Stimulated activated naive CD8-positive, alpha-beta T cell treated with anti-CD3 and anti-CD28 coated beads, Interleukin-15, amount 100 ng/mL, for 72 hours (primary cell): Measurements from ENCODE around the gene GET3.

Experiments
- ATAC-seq: fragments of 150-1000 bp; cut with Tn5 transposase; 2 replicates; pipeline ENCODE4 v1.10.0; 2021; ENCODE audit warnings: mild to moderate bottlenecking, moderate library complexity
- DNase-seq, 2 donors: peaks; one replicate each; pipeline ENCODE4 v3.0.0; 2021 to 2022
- H3K27ac Mint-ChIP-seq, 2 donors: one replicate each; pipeline ENCODE4 v1.8.0; 2022; ENCODE audit warnings: mild to moderate bottlenecking in 2 of 2, mixed read lengths in 2 of 2, moderate library complexity in 2 of 2
- H3K27me3 Mint-ChIP-seq: one replicate; pipeline ENCODE4 v1.8.0; 2022; ENCODE audit warnings: mixed read lengths
- H3K4me1 Mint-ChIP-seq: one replicate; pipeline ENCODE4 v1.8.0; 2022; ENCODE audit warnings: mild to moderate bottlenecking, mixed read lengths
- H3K4me3 Mint-ChIP-seq, 2 donors: one replicate each; pipeline ENCODE4 v1.8.0; 2022; ENCODE audit warnings: mild to moderate bottlenecking in 2 of 2, mixed read lengths in 2 of 2, moderate library complexity in 1 of 2
- H3K9me3 Mint-ChIP-seq, 2 donors: one replicate each; pipeline ENCODE4 v1.8.0; 2022; ENCODE audit warnings: mixed read lengths in 2 of 2

Gene GET3

GRCh38 chr19:12788042-12788681 lies 50.9 kb downstream of the GET3 start:
- no peak for DNase-seq
- no peaks in the 10 kb centered on the region for H3K27me3 Mint-ChIP-seq
- H3K27ac Mint-ChIP-seq, result peak overlapping the region in 1 of 2 donors; percentile 91
- no peak for ATAC-seq
- H3K4me1 Mint-ChIP-seq, result peaks cover 13% of the 10 kb centered on the region
- peak overlapping the region; percentile 95 to 97 for H3K4me3 Mint-ChIP-seq
- H3K9me3 Mint-ChIP-seq, result no peaks in the 10 kb centered on the region

- DNase-seq (peak; percentile 37 to 72), ATAC-seq (no peak)
- Mint-ChIP-seq H3K4me3 (peak overlapping the region; percentile 95 to 97), H3K4me1 (peaks cover 13% of the 10 kb centered on the region), H3K27me3 (no peaks in the 10 kb centered on the region), H3K27ac (peak overlapping the region; percentile 91 to 97), H3K9me3 (no peaks in the 10 kb centered on the region)
These were observed 51.4 kb downstream of the GET3 start for GRCh38 chr19:12788682-12789097.

GRCh38 chr19:12789098-12789903 lies 52.0 kb downstream of the GET3 start:
- no peak for DNase-seq
- no peaks in the 10 kb centered on the region for H3K27me3 Mint-ChIP-seq
- H3K27ac Mint-ChIP-seq, result peak overlapping the region; percentile 91 to 97
- peaks cover 18% of the 10 kb centered on the region for H3K4me1 Mint-ChIP-seq
- ATAC-seq, result no peak
- H3K4me3 Mint-ChIP-seq, result peak overlapping the region; percentile 95 to 97
- no peaks in the 10 kb centered on the region for H3K9me3 Mint-ChIP-seq

GRCh38 chr19:12789904-12790619 lies 52.8 kb downstream of the GET3 start:
- DNase-seq, result peak; percentile 100
- peak; percentile 64 for ATAC-seq
- no peaks in the 10 kb centered on the region for H3K9me3 Mint-ChIP-seq
- peak overlapping the region; percentile 89 to 100 for H3K27ac Mint-ChIP-seq
- no peaks in the 10 kb centered on the region for H3K27me3 Mint-ChIP-seq
- peak overlapping the region; percentile 90 to 91 for H3K4me3 Mint-ChIP-seq
- peaks cover 26% of the 10 kb centered on the region for H3K4me1 Mint-ChIP-seq

GRCh38 chr19:12790628-12791344 lies 53.5 kb downstream of the GET3 start:
- DNase-seq (no peak), ATAC-seq (no peak)
- Mint-ChIP-seq H3K4me1 (peaks cover 33% of the 10 kb centered on the region), H3K27ac (peak overlapping the region; percentile 89 to 100), H3K27me3 (no peaks in the 10 kb centered on the region), H3K4me3 (peak overlapping the region; percentile 90 to 91), H3K9me3 (no peaks in the 10 kb centered on the region)

- Mint-ChIP-seq H3K9me3 (no peaks in the 10 kb centered on the region), H3K27ac (peak within 1 kb of the TSS; percentile 89 to 100), H3K4me1 (peaks cover 40% of the 10 kb centered on the region), H3K27me3 (no peaks in the 10 kb centered on the region), H3K4me3 (peak within 1 kb of the TSS; percentile 90 to 91)
- DNase-seq (peak; percentile 97 to 99), ATAC-seq (peak; percentile 49)
These were observed 54.2 kb downstream of the GET3 start, which contains the start of gene JUNB for GRCh38 chr19:12791345-12792050. JUNB (plus strand) TSS chr19:12791486; CDS start chr19:12791772, 286 bp downstream.

- Mint-ChIP-seq H3K27ac (peak overlapping the region; percentile 98 to 100), H3K27me3 (no peaks in the 10 kb centered on the region), H3K9me3 (no peaks in the 10 kb centered on the region), H3K4me3 (peak overlapping the region; percentile 90 to 91), H3K4me1 (peaks cover 42% of the 10 kb centered on the region)
- ATAC-seq (no peak), DNase-seq (peak; percentile 86 to 90)
These were observed 55.0 kb downstream of the GET3 start for GRCh38 chr19:12792051-12792852.

GRCh38 chr19:12792853-12793289 lies 55.6 kb downstream of the GET3 start:
- no peaks in the 10 kb centered on the region for H3K9me3 Mint-ChIP-seq
- peak overlapping the region; percentile 90 to 91 for H3K4me3 Mint-ChIP-seq
- ATAC-seq, result no peak
- peaks cover 42% of the 10 kb centered on the region for H3K4me1 Mint-ChIP-seq
- H3K27ac Mint-ChIP-seq, result peak overlapping the region; percentile 98 to 100
- no peak for DNase-seq
- H3K27me3 Mint-ChIP-seq, result no peaks in the 10 kb centered on the region

GRCh38 chr19:12793290-12794195 lies 56.2 kb downstream of the GET3 start:
- Mint-ChIP-seq H3K27me3 (no peaks in the 10 kb centered on the region), H3K4me1 (peaks cover 37% of the 10 kb centered on the region), H3K9me3 (no peaks in the 10 kb centered on the region), H3K4me3 (peak overlapping the region; percentile 90 to 91), H3K27ac (peak overlapping the region; percentile 98 to 100)
- DNase-seq (peak; percentile 96 to 97), ATAC-seq (peak; percentile 55)

- Mint-ChIP-seq H3K27ac (peak overlapping the region; percentile 97 to 100), H3K27me3 (no peaks in the 10 kb centered on the region), H3K4me1 (peaks cover 29% of the 10 kb centered on the region), H3K4me3 (peak overlapping the region; percentile 90 to 91), H3K9me3 (no peaks in the 10 kb centered on the region)
- DNase-seq (no peak), ATAC-seq (no peak)
These were observed 57.1 kb downstream of the GET3 start for GRCh38 chr19:12794196-12794941.

- peaks cover 34% of the 10 kb centered on the region for H3K4me1 Mint-ChIP-seq
- no peaks in the 10 kb centered on the region for H3K9me3 Mint-ChIP-seq
- H3K27ac Mint-ChIP-seq, result no peak overlapping the region
- DNase-seq, result no peak
- H3K4me3 Mint-ChIP-seq, result peak overlapping the region; percentile 90 to 91
- no peak for ATAC-seq
- no peaks in the 10 kb centered on the region for H3K27me3 Mint-ChIP-seq
These were observed 57.7 kb downstream of the GET3 start for GRCh38 chr19:12794971-12795381.
